Measurements from ENCODE around the gene DENND6B.
"Not testable (repeated sequence)": the region's sequence is repeated elsewhere in the genome, so short reads cannot be mapped to it uniquely, and the experiment has no call there.

The DENND6B gene

DNA sequence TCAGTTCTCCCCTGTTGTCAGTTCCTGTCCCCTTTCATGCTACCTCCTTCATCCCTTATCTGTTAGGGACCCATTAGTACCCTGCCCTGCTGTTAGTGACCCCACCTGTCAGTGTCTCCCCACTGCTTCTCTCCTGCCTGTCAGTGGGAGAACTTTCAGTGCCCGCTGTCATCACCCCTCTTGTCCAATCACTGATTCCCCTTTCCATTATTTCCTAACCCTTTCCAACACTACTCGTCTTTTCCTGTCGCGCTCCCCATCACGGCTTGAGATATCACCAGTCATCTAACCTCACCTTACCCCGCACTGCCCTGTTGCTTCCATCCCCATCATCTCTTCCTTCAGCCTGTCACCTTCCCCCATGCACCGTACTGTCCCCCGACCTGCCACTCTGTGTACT lies 20.3 kb upstream of the DENND6B start:
- Mint-ChIP-seq H3K4me3 (no peak overlapping the region), H3K9me3 (no peaks in the 10 kb centered on the region), H3K27ac (no peak overlapping the region), H3K36me3 (ENCODE audit: low read depth) (peaks cover 10% of the 10 kb centered on the region), H3K27me3 (no peaks in the 10 kb centered on the region), H3K4me1 (ENCODE audit: low read depth) (no peaks in the 10 kb centered on the region)
- intact Hi-C loops (cut with micrococcal nuclease): no loop called here

DNA sequence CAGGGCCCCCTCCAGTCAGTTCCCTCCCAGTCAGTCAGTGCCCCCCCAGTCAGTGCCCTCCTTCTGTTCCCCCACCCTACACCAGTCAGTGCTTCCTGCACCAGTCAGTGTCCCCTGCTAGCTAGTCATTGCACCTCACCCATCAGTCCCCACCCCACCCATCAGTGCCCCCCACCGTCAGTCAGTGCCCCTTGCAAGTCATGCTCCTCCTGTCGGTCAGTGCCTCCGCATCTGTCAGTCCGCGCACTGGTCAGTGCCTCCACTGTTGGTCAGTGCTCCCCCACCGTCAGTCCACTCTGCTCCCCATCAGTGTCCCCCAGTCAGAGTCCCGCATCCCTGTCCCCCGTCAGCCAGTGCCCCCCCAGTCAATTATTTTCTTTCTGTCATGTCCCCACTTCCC lies 19.7 kb upstream of the DENND6B start:
- Mint-ChIP-seq H3K27ac (no peak overlapping the region), H3K36me3 (ENCODE audit: low read depth) (peaks cover 4% of the 10 kb centered on the region), H3K4me1 (ENCODE audit: low read depth) (no peaks in the 10 kb centered on the region), H3K4me3 (no peak overlapping the region), H3K27me3 (no peaks in the 10 kb centered on the region), H3K9me3 (no peaks in the 10 kb centered on the region)
- intact Hi-C loops (cut with micrococcal nuclease): no loop called here

DNA sequence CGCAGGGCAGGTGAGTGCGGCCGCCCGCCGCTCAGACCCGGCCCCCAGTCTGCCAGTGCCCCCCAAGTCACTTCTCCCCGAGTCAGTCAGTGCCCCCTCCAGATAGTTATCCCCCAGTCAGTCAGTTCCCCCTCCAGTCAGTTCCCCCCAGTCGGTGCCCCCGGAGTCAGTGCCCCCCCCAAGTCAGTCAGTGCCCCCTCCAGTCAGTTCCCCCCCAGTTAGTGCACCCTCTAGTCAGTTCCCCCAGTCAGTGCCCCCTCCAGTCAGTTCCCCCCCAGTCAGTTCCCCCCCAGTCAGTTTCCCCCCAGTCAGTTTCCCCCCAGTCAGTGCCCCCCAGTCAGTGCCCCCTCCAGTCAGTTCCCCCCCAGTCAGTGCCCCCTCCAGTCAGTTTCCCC lies 16.7 kb upstream of the DENND6B start:
- Mint-ChIP-seq H3K4me3 (peak overlapping the region; percentile 73), H3K36me3 (ENCODE audit: low read depth) (no peaks in the 10 kb centered on the region), H3K9me3 (no peaks in the 10 kb centered on the region), H3K27ac (no peak overlapping the region), H3K4me1 (ENCODE audit: low read depth) (no peaks in the 10 kb centered on the region), H3K27me3 (no peaks in the 10 kb centered on the region)
- intact Hi-C loops (cut with micrococcal nuclease): loop anchor here (2.0 to 5.0 kb wide), 3 partner anchors 36 to 99 kb away; partner anchors contain the start of genes PLXNB2 and TUBGCP6

DNA sequence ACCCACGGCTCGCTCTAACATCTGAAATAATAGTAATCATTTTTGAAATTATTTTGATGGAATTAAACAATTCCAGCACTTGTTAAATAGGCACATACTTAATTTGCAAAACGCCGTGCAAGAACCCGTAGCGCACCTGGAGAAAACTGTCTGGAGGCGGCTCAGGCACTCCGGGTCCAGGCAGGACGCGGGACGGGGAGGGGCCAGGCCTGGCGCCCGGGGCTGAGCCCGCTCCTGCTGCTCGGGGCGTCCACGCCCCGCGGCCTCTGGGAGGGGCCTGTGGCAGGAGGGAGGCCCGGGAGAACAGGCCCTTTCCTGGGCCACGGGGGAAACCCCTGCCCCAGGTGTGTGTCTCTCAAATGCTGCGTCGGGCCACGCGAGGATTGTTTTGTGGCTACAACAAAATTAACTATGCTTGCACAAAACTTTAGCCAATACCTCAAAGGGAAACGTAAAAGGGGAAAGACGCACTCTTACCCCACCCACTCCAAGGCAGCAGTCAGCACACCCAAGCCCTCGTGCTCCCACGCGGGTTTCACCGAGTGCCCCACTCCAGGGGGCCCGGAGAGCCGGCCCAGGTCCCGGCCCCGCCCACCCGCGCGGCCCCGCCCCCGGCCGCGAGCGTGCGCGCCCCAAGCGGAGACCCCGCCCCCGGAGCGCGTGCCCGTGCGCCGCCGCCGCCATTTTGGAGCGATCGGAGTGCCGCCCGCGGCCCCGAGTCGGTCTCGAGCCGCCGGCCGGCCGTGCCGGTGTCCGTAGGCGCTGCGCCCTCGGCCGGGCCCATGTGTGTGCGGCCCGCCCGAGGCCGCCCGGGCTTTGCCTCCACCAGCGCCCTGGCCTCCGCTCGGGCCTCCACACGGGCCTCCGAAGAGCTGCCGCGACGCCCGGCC lies 16.1 kb upstream of the DENND6B start, which contains the start of gene PPP6R2:
Gene PPP6R2 (plus strand): TSS at position 677 of the 890 bp plus-strand sequence. CDS start 50,582 bp downstream, outside the sequence.
- intact Hi-C loops (cut with micrococcal nuclease): loop anchor here (1.0 to 5.0 kb wide), 4 partner anchors 36 to 98 kb away; partner anchors contain the start of genes PLXNB2 and TUBGCP6
- no peaks in the 10 kb centered on the region for H3K36me3 Mint-ChIP-seq (ENCODE audit: low read depth)
- H3K4me1 Mint-ChIP-seq (ENCODE audit: low read depth): no peaks in the 10 kb centered on the region
- peak within 1 kb of the TSS; percentile 62 for H3K27ac Mint-ChIP-seq
- peak within 1 kb of the TSS; percentile 73 for H3K4me3 Mint-ChIP-seq
- H3K27me3 Mint-ChIP-seq: no peaks in the 10 kb centered on the region
- no peaks in the 10 kb centered on the region for H3K9me3 Mint-ChIP-seq

DNA sequence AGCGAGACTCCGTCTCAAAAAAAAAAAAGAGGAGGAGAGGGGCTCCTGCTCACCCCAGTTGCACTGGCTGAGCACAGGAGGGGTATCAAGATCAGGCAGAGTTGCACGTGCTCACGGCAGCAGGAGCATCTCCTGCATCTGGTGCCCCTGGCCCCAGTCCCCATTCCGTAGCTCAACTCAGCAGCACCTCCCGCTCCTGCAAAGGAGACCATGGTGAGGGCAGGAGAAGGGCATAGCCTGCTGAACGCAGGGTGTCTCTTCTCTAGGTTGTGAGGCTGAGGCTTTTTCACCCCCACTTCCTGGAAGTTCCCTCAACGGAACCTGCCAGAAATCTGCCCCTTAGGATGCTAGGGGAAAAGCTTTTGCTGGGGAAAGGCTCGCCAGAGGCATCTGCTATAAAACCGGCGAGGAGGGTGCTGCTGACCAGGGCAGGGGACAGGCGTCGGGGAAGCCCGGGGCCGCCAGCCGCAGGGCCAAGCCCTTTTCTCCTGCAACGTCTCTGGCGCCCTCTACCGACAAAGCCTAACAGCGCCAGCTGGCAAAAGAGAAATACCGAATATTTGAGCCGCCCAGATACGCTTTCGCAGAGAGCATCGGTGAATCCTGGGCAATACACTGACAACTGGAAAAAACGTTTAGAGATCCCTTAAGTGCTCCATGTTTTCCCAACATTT lies 15.3 kb upstream of the DENND6B start:
- H3K9me3 Mint-ChIP-seq: no peaks in the 10 kb centered on the region

DNA sequence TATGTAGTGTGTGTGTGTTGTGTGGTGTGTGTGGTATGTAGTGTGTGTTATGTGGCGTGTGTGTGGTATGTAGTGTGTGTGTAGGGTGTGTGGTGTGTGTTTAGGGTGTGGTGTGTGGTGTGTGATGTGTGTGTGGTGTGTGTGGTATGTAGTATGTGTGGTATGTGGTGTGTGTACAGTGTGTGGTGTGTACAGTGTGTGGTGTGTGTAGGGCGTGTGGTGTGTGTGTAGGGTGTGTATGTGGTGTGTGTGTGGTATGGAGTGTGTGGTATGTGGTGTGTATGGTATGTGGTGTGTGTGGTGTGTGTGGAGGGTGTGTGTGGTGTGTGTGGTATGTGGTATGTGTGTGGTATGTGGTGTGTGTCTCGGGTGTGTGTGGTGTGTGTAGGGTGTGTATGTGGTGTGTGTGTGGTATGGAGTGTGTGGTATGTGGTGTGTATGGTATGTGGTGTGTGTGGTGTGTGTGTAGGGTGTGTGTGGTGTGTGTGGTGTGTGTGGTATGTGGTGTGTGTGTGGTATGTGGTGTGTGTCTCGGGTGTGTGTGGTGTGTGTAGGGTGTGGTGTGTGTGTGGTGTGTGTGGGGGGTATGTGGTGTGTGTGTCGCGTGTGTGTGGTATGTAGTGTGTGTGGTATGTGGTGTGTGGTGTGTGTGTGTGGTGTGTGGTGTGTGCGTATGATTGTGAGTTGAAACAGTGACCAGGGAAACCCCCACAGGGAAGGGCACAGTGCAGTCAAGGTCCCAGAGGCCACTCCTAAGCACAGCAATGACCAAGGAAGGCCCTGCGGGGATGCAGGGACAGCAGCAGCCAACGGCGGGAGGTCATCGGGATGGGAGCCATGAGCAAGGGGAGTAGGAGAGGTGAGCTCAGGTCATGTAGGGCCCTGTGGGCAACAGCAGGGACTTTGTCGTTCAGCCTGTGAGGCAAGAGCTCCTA lies 13.4 kb upstream of the DENND6B start:
- intact Hi-C loops (cut with micrococcal nuclease): loop anchor here (5.0 kb wide), 1 partner anchor 33 kb away; the partner anchor contains the start of gene PLXNB2
- H3K27ac Mint-ChIP-seq: no peak overlapping the region

More for the DNA sequence above, 15.3 kb upstream of the DENND6B start:
- Mint-ChIP-seq H3K27me3 (no peaks in the 10 kb centered on the region), H3K27ac (peak overlapping the region; percentile 62), H3K4me3 (peak overlapping the region; percentile 65), H3K36me3 (ENCODE audit: low read depth) (no peaks in the 10 kb centered on the region), H3K4me1 (ENCODE audit: low read depth) (no peaks in the 10 kb centered on the region)
- intact Hi-C loops (cut with micrococcal nuclease): loop anchor here (1.0 to 5.0 kb wide), 4 partner anchors 35 to 97 kb away; partner anchors contain the start of genes PLXNB2 and TUBGCP6

DNA sequence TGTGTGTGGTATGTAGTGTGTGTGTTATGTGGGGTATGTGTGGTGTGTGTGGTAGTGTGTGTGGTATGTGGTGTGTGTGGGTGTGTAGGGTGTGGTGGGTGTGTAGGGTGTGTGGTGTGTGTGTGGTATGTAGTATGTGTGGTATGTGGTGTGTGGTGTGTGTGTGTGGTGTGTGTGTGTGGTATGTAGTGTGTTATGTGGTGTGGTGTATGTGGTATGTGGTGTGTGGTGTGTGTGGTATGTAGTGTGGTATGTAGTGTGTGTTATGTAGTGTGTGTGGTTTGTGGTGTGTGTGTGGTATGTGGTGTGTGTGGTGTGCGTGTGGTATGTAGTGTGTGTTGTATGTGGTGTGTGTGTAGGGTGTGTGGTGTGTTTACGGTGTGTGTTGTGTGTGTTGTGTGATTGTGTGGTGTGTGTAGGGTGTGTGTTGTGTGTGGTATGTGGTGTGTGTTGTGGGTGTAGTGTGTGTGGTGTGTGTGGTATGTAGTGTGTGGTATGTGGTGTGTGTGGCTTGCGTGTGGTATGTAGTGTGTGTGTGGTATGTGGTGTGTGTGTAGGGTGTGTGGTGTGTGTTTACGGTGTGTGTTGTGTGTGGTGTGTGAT lies 12.1 kb upstream of the DENND6B start:
- H3K27ac Mint-ChIP-seq: no peak overlapping the region
- H3K4me3 Mint-ChIP-seq: no peak overlapping the region
- H3K27me3 Mint-ChIP-seq: no peaks in the 10 kb centered on the region
- H3K9me3 Mint-ChIP-seq: no peaks in the 10 kb centered on the region
- no peaks in the 10 kb centered on the region for H3K36me3 Mint-ChIP-seq (ENCODE audit: low read depth)
- no peaks in the 10 kb centered on the region for H3K4me1 Mint-ChIP-seq (ENCODE audit: low read depth)
- intact Hi-C loops (cut with micrococcal nuclease): no loop called here

More for the DNA sequence above, 13.4 kb upstream of the DENND6B start:
- Mint-ChIP-seq H3K9me3 (no peaks in the 10 kb centered on the region), H3K36me3 (ENCODE audit: low read depth) (no peaks in the 10 kb centered on the region), H3K4me1 (ENCODE audit: low read depth) (no peaks in the 10 kb centered on the region), H3K4me3 (no peak overlapping the region), H3K27me3 (no peaks in the 10 kb centered on the region)

DNA sequence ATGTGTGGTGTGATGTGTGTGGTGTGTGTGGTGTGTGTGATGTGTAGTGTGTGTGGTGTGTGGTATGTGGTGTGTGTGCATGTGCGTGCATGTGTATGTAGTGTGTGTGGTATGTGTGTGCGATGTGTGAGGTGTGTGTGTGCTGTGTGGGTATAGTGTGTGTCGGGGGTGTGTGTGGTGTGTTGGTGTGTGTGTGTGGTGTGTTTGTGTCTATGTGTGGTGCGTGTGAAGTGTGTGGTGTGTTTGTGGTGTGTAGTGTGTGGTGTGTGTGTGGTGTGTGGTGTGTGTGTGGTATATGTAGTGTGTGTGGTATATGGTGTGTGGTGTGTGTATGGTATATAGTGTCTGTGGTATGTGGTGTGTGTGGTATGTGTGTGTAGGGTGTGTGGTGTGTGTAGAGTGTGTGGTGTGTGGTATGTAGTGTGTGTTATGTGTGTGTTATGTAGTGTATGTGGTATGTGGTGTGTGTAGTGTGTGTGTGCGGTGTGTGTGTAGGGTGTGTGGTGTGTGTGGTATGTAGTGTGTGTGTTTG lies 11.3 kb upstream of the DENND6B start:
- Mint-ChIP-seq H3K4me1 (ENCODE audit: low read depth) (no peaks in the 10 kb centered on the region), H3K9me3 (no peaks in the 10 kb centered on the region), H3K36me3 (ENCODE audit: low read depth) (no peaks in the 10 kb centered on the region), H3K27me3 (no peaks in the 10 kb centered on the region), H3K4me3 (no peak overlapping the region), H3K27ac (no peak overlapping the region)
- intact Hi-C loops (cut with micrococcal nuclease): no loop called here

DNA sequence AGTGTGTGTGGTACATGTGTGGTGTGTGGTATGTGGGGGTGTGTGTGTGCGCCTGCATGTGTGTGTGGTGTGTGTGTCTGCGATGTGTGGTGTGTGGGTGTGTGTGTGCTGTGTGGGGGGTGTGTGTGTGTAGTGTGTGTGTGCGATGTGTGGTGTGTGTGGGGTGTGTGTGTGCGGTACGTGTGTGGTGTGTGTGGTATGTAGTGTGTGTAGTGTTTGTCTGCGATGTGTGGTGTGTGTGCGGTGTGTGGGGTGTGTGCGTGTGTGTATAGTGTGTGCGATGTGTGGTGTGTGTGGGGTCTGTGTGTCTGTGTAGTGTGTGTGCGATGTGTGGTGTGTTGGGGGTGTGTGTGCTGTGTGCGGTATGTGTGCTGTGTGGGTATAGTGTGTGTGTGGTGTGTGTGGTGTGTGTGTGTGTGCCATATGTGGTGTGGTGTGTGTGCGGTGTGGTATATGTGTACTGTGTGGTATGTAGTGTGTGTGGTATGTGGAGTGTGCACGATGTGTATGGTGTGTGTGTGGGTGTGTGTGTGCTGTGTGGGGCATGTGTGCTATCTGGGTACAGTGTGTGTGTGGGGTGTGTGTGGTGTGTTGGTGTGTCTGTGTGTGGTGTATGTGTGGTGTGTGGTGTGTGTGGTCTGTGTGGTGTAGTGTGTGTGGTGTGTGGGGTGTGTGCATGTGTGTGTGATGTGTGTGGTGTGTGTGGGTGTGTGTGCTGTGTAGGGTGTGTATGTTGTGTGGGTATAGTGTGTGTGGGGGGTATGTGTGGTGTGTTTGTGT lies 10.6 kb upstream of the DENND6B start:
- no peak overlapping the region for H3K27ac Mint-ChIP-seq
- H3K9me3 Mint-ChIP-seq: no peaks in the 10 kb centered on the region
- H3K36me3 Mint-ChIP-seq (ENCODE audit: low read depth): no peaks in the 10 kb centered on the region
- no peak overlapping the region for H3K4me3 Mint-ChIP-seq
- intact Hi-C loops (cut with micrococcal nuclease): no loop called here
- peaks cover under 1% of the 10 kb centered on the region for H3K27me3 Mint-ChIP-seq
- H3K4me1 Mint-ChIP-seq (ENCODE audit: low read depth): no peaks in the 10 kb centered on the region

DNA sequence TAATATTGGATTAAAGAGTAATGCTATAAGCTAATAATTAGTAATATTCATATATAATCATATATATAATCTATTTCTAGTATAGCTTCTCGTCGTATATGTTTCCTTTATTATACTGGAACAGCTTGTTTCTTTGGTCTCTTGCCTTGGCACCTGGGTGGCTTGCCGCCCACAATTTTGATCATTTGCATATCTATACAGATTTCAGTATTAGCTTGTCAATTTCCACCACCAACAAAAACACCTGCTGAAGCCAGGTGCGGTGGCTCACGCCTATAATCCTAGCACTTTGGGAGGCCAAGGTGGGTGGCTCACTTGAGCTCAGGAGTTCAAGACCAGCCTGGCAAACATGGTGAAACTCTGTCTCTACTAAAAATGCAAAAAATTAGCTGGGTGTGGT lies 7.6 kb upstream of the DENND6B start:
- peaks cover 12% of the 10 kb centered on the region for H3K27me3 Mint-ChIP-seq
- H3K4me3 Mint-ChIP-seq; H3K27ac Mint-ChIP-seq; intact Hi-C loops (cut with micrococcal nuclease); H3K4me1 Mint-ChIP-seq (ENCODE audit: low read depth); H3K36me3 Mint-ChIP-seq (ENCODE audit: low read depth); H3K9me3 Mint-ChIP-seq: not testable (repeated sequence)

DNA sequence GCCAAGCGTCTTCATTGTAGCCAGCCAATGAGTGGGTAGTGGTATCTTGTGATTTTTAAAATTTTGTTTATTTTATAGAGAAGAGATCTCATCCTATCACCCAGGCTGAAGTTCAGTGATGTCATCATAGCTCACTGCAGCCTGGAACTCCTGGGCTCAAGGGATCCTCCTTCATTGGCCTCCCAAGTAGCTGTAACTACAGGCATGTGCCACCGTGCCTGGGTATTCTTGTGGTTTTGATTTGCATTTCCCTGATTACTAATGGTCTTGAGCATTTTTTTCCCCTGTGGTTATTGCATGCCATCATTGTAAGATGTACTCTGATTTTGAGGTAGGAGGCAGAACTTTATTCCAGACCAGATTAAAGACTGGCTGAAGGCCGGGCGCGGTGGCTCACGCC lies 2.4 kb upstream of the DENND6B start:
- Mint-ChIP-seq H3K27me3 (peaks cover 30% of the 10 kb centered on the region), H3K9me3 (no peaks in the 10 kb centered on the region), H3K36me3 (ENCODE audit: low read depth) (no peaks in the 10 kb centered on the region), H3K27ac (no peak overlapping the region), H3K4me3 (no peak overlapping the region), H3K4me1 (ENCODE audit: low read depth) (peaks cover 16% of the 10 kb centered on the region)
- intact Hi-C loops (cut with micrococcal nuclease): loop anchor here (5.0 kb wide), 2 partner anchors 37 to 52 kb away; no protein-coding TSS in a partner anchor

DNA sequence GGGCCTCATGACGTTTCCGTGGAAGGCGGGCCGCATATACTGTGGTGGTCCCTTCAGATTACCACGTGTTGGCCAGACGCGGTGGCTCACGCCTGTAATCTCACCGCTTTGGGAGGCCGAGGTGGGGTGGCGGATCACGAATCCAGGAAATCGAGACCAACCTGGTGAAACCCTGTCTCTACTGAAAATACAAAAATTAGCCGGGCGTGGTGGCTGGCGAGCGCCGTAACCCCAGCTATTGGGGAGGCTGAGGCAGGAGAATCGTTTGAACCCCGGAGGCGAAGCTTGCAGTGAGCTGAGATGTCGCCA lies 853 bp upstream of the DENND6B start:
- Mint-ChIP-seq H3K9me3 (no peaks in the 10 kb centered on the region), H3K27me3 (peaks cover 36% of the 10 kb centered on the region), H3K27ac (peak overlapping the region; percentile 92), H3K4me1 (ENCODE audit: low read depth) (peaks cover 16% of the 10 kb centered on the region), H3K4me3 (peak overlapping the region; percentile 82), H3K36me3 (ENCODE audit: low read depth) (no peaks in the 10 kb centered on the region)
- intact Hi-C loops (cut with micrococcal nuclease): loop anchor here (5.0 kb wide), 2 partner anchors 35 to 50 kb away; no protein-coding TSS in a partner anchor

Data from dendritic cell treated with granulocyte-macrophage colony-stimulating factor and Interleukin-4, amounts not matched to agents 40 ng/mL and 50 ng/mL, for 4 days (primary cell).